HFFc6 (cell line): Measurements from ENCODE around the gene BACH1. TPM values are rescaled to one million over a fixed set of nuclear protein-coding genes. Genes with fewer than 3 reads are reported as not detected.

Experiments
- DNase-seq: peaks from one replicate; pipeline ENCODE4 v3.0.0-alpha.2; 2018
- H3K27ac Mint-ChIP-seq: 2 replicates; pipeline ENCODE4 v1.8.0; 2020; ENCODE audit warnings: mild to moderate bottlenecking, mixed read lengths
- H3K27me3 Mint-ChIP-seq: 2 replicates; pipeline ENCODE4 v1.8.0; 2021; ENCODE audit warnings: mild to moderate bottlenecking, moderate library complexity, mixed read lengths; ENCODE audit not compliant: insufficient read depth
- H3K36me3 Mint-ChIP-seq: 2 replicates; pipeline ENCODE4 v1.8.0; 2021; ENCODE audit warnings: low read depth, mixed read lengths
- H3K4me1 Mint-ChIP-seq: 2 replicates; pipeline ENCODE4 v1.8.0; 2020; ENCODE audit warnings: low read depth, mixed read lengths
- H3K4me3 Mint-ChIP-seq: 2 replicates; pipeline ENCODE4 v1.8.0; 2020; ENCODE audit warnings: mild to moderate bottlenecking, moderate library complexity, mixed read lengths
- H3K9me3 Mint-ChIP-seq: 2 replicates; pipeline ENCODE4 v1.8.0; 2020; ENCODE audit warnings: mild to moderate bottlenecking, mixed read lengths
- total RNA-seq, 6 experiments: library from RNA; stranded (reverse); fragmentation: NEBNext Ultra II Directional; extraction: Animal tissue kit (Norgen Biotek cat#: 25700); gene quantifications; 2 replicates in 1 of 6; 3 replicates in 5 of 6; pipeline ENCODE4 v1.2.3, GENCODE V29; 2021
- TF ChIP-seq, protein P1 (sequence below): fragments of 200-600 bp; sonication (generic); IDR thresholded peaks from 2 replicates; pipeline ENCODE4 v1.5.0; 2021; ENCODE audit warnings: antibody characterized with exemption, mild to moderate bottlenecking

Gene BACH1
- total RNA-seq, 6 experiments from 2014 or later, result 47.3 to 53.5 (median 53.1) TPM

- H3K9me3 Mint-ChIP-seq, result no peaks in the 10 kb centered on the region
- H3K36me3 Mint-ChIP-seq, result peaks cover 21% of the 10 kb centered on the region
- H3K4me1 Mint-ChIP-seq, result peaks cover 85% of the 10 kb centered on the region
- no peak for DNase-seq
- H3K4me3 Mint-ChIP-seq, result no peak overlapping the region
- TF ChIP-seq, protein P1, sequence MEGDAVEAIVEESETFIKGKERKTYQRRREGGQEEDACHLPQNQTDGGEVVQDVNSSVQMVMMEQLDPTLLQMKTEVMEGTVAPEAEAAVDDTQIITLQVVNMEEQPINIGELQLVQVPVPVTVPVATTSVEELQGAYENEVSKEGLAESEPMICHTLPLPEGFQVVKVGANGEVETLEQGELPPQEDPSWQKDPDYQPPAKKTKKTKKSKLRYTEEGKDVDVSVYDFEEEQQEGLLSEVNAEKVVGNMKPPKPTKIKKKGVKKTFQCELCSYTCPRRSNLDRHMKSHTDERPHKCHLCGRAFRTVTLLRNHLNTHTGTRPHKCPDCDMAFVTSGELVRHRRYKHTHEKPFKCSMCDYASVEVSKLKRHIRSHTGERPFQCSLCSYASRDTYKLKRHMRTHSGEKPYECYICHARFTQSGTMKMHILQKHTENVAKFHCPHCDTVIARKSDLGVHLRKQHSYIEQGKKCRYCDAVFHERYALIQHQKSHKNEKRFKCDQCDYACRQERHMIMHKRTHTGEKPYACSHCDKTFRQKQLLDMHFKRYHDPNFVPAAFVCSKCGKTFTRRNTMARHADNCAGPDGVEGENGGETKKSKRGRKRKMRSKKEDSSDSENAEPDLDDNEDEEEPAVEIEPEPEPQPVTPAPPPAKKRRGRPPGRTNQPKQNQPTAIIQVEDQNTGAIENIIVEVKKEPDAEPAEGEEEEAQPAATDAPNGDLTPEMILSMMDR, result no peak
- H3K27ac Mint-ChIP-seq, result no peak overlapping the region
- no peaks in the 10 kb centered on the region; the same call in none of the 2 replicates for H3K27me3 Mint-ChIP-seq
Observed at GRCh38 chr21:29338256-29338655, 39.5 kb downstream of the BACH1 start.

- H3K9me3 Mint-ChIP-seq, result no peaks in the 10 kb centered on the region
- no peaks in the 10 kb centered on the region; the same call in none of the 2 replicates for H3K27me3 Mint-ChIP-seq
- TF ChIP-seq, protein P1, result no peak
- peaks cover 15% of the 10 kb centered on the region for H3K36me3 Mint-ChIP-seq
- H3K4me3 Mint-ChIP-seq, result peak overlapping the region; percentile 28
- DNase-seq, result no peak
- peaks cover 88% of the 10 kb centered on the region for H3K4me1 Mint-ChIP-seq
- H3K27ac Mint-ChIP-seq, result peak overlapping the region; percentile 75
Observed at GRCh38 chr21:29340228-29340627, 41.5 kb downstream of the BACH1 start.

DNA sequence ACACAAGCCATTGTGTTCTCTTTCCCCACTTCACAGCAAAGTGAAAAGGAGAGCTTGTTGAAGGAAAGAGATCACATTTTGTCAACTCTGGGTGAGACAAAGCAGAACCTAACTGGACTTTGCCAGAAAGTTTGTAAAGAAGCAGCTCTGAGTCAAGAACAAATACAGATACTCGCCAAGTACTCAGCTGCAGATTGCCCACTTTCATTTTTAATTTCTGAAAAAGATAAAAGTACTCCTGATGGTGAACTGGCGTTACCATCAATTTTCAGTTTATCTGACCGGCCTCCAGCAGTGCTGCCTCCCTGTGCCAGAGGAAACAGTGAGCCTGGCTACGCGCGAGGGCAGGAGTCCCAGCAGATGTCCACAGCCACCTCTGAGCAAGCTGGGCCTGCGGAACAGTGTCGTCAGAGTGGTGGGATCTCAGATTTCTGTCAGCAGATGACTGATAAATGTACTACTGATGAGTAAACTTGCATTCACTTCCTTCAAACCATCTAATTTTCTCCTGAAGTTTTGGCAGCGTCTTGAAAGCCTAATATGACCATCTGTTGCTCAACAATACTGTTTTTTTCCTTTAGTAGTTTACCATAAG, 43.7 kb downstream of the BACH1 start:
- TF ChIP-seq, protein P1, result 0 out of 2 replicates have a peak, but pooled peaks have one; percentile 7
- Mint-ChIP-seq H3K4me3 (peak overlapping the region; percentile 84), H3K4me1 (peaks cover 82% of the 10 kb centered on the region)

GRCh38 chr21:29343519-29343918, 44.8 kb downstream of the BACH1 start:
- H3K27ac Mint-ChIP-seq, result peak overlapping the region; percentile 88
- H3K36me3 Mint-ChIP-seq, result peaks cover 18% of the 10 kb centered on the region
- peaks cover 2% of the 10 kb centered on the region; the same call in 1 of the 2 replicates for H3K27me3 Mint-ChIP-seq
- DNase-seq, result peak; percentile 73
- TF ChIP-seq, protein P1, result no peak
- no peaks in the 10 kb centered on the region for H3K9me3 Mint-ChIP-seq
- peak overlapping the region; percentile 84 for H3K4me3 Mint-ChIP-seq
- H3K4me1 Mint-ChIP-seq, result peaks cover 89% of the 10 kb centered on the region

More for the DNA sequence above, 43.7 kb downstream of the BACH1 start:
- H3K9me3 Mint-ChIP-seq, result no peaks in the 10 kb centered on the region
- peak overlapping the region; percentile 88 for H3K27ac Mint-ChIP-seq
- H3K36me3 Mint-ChIP-seq, result peaks cover 18% of the 10 kb centered on the region
- DNase-seq, result peak; percentile 69
- no peaks in the 10 kb centered on the region for H3K27me3 Mint-ChIP-seq

GRCh38 chr21:29346281-29346680, 47.6 kb downstream of the BACH1 start:
- H3K27me3 Mint-ChIP-seq, result peaks cover 2% of the 10 kb centered on the region; the same call in 1 of the 2 replicates
- H3K27ac Mint-ChIP-seq, result peak overlapping the region; percentile 75
- peaks cover 19% of the 10 kb centered on the region for H3K36me3 Mint-ChIP-seq
- H3K4me1 Mint-ChIP-seq, result peaks cover 84% of the 10 kb centered on the region
- no peak for DNase-seq
- TF ChIP-seq, protein P1, result no peak
- no peaks in the 10 kb centered on the region for H3K9me3 Mint-ChIP-seq
- peak overlapping the region; percentile 72; the same call in 1 of the 2 replicates for H3K4me3 Mint-ChIP-seq
